ENCODE data around the gene PDX1. TPM values are rescaled to one million over a fixed set of nuclear protein-coding genes. Genes with fewer than 3 reads are reported as not detected.

Gene PDX1
- polyA plus RNA-seq, 3 donors: not detected

DNA sequence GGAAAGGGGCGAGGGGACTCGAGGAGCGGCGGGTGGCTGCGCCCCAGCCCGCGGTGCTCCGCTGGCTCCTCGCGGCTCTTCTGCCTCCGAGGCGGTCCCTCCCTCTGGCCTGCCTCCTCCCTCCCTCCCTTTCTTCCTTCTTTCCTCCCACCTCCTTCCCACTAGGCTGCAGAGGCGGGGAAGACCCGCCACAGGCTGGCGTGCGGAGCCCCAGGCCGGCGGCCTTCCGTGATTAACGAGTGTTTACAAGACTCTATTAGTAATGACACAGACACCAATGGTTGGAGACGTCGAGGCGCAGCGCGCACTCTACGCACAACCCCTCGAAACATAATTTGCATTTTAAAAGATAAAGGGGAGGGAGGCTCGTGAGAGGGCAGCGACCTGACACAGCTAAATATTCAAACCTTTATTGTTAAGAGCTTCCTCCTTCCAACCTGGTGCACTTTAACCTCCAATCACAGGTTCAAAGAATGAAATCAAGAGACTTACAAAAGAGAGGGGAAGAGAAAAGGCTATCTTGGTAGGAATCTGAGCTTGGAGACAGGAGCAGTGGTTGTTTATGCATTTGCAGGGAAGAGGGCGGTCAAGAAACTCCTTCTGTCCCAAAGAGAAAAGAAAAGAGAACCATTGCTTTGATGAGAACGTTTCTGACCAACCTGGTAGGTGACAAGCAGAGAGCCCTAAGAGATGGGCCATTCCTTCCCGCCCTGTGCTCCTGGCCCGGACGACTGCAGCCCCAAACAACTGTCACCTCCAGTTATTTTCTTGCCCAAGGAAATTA, 49.5 kb downstream of the PDX1 start, which contains the start of gene CDX2:
Gene CDX2, minus strand, starts transcription at position 234 of the 784 bp plus-strand sequence. CDS start 309 bp downstream, outside the sequence.
- DNase-seq (ENCODE audit: low read depth in 3 of 3, low spot score in 2 of 3): no peak

DNA sequence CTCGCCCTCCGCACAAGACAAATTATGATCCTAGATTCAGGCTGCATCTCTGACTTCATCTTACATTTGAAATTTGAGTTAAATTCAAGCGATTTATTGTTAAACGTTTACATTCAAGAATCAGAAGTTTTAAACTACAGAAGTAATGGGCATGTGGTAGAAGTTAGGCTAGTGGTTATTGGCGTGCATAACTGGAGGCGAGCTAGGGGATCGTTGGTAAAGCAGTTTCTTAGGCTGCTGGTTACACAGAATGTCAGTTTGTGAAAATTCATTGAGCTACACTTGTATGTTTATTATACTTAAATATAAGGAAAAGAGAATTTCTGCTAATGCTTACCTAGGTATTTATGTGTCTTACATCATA, 50.0 kb downstream of the PDX1 start:
- no peak for DNase-seq (ENCODE audit: low read depth in 3 of 3, low spot score in 2 of 3)

DNA sequence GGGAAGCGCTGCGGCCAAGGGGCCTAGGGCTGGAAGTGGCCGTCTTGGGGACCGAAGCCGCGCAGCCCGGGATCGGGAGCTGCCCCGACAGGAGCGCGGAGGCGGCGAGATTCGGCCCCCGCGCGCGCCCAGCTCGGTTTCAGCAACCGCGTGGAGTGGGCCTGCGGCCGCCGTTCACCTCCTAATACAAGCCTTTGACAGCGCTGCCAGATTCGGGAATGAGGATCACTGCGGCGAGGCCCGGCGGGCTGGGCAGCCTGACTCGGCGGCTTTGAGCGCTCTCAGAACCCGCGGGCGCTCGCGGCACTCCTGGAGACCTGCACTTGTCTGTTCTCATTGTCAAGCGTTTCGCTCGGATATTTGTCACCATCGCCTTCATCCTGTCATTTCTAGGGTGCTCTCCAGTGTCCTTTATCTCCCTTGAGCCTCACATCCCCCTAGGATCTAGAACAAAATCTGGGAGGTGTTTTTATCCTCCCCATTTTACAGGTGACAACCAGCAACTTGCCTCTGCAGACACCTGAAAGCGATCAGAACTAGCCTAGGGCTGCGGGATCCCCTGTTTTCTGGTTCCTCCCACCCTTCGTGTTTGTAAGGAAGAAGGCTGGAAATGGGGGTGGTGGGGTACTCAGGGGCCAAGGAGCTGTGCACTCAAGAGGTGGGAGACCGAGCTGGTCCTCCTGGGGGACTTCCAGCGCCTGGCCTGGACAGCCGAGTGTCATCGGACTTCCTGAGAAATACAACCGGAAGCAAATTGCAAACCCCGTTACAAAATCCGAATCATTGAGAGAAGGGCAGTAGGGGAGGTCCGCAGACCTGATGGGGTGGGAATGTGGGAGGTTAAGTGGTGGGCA, 50.8 kb downstream of the PDX1 start:
- no peak for DNase-seq (ENCODE audit: low read depth in 3 of 3, low spot score in 2 of 3)

DNA sequence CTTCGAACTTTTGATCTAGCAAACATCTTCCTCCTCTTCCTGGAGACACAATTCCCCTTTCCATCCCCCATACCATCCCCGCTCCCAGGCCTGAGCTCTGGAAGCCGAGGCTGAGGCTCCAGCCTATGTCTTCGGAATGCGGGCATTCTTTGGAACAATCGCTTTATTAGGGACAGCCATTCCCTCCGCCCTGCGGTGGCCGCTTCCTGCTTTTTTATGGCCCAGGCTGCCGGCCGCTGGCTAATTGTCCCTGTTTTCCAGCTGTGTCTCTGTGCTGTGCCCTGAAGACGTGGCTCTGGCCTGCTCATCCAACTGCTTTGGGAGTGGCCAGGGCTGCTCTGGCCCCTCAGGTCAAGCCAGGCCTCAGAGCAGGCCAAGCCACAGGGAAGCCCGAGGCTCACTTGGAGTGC, 51.4 kb downstream of the PDX1 start:
- no peak for DNase-seq (ENCODE audit: low read depth in 3 of 3, low spot score in 2 of 3)

DNA sequence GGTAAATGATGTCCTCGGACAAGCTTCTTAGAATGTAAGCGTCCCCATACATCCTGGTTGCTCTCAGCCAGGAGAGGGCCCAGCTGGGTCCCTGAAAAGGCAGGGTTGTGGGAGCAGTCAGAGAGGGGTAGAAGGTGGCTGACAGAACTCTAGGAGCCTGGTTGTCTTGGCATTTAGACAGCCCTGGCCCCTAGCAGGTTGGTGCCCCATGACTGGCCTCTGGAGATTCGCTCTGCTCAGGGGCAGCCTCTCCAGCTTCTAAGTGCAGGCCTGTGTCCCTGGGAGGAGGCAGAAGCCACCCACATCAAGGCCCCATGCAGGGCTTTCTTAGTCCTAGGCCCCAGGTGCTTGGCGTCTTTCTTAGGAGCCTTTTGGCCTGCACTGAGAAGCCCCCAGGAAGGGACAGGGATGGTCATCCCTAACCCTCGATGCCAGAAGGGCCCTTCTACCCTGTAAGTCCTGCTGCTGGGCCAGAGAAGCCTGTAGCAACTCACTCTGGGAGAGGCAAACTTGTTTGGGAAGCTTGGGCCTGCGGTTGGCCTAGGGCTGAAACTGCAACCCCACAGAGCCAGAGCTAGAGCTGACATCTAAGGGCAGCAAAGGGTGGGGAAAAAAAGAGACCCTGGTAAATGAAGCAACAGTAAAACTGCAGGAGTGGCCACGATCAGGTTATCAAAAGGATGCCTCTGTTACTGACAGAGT, 52.1 kb downstream of the PDX1 start:
- no peak for DNase-seq (ENCODE audit: low read depth in 3 of 3, low spot score in 2 of 3)

DNA sequence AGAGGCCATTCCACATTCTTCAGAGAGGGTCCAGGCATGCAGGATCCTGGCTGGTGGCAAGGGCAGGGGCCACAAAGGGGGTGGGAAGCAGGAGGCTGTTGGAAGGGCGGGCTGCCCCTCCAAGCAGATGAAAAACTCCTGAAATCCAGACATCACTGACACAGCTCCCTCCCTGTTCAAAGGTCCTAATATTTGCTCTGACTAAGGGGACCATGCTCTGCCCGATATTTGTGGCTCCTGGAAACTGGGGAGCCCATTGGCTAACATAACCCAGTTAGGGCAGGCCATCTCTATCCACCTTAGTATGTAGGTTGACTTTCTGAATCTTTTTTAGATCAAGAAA, 52.6 kb downstream of the PDX1 start:
- no peak for DNase-seq (ENCODE audit: low read depth in 3 of 3, low spot score in 2 of 3)

DNA sequence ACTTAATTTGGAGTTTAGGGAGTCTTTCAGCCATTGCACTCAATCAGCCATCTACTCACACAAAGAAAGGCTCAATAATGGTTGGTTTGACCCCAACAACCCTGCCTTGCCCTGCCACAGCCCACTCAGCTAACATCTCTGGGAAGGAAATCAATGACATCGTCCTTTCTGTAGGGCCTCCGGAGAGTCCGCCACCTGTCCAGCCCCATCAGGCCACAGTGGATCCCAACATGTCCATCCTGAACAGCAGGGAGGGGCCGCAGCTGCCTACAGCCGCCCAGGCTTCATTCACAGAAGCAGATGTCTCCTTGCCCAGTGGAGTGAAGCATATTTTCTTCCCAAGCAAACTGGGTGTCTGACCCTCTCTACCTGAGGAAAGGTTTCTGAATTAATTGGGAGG, 53.5 kb downstream of the PDX1 start:
- DNase-seq (ENCODE audit: low read depth in 3 of 3, low spot score in 2 of 3): no peak

DNA sequence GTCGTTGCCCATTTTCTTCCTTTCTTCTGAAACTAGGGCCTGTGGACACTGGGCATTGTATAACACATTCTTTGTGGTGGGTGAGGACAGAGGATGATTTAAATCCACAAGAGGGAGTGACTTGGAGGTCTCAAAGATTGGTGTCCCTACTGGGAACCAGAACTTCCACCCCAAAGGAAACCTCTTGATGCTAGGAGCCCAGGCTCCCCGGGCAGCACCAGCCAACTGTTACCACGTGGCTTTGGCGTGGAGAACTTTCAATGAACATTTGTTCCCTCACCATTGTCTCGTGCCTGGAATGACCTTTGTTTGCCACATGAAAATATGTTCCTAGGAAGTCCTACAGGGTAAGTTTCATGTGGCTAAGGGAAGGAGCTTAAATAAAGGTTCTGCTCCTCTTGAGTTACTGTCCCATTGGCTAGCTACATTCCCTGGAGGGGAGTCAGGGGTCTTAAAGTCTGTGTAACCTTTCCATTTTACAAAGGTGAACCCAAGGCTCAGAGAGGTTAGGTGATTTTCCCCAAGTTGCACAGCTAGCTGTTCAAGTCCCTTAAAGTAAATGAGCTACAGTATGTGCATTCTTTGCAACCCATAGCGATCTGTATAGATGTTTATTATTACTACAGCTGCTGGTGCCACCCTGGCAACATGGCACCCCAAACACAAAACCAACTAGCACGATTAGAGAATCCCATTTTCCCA, 54.3 kb downstream of the PDX1 start:
- DNase-seq (ENCODE audit: low read depth in 3 of 3, low spot score in 2 of 3): no peak

Other genes starting within 250 kb of the PDX1 start
- gene GSX1, start 127.5 kb upstream of the PDX1 start, polyA plus RNA-seq (ENCODE audit: insufficient read length in 3 of 3): not detected
- not detected for gene CDX2, start 49.3 kb downstream of the PDX1 start, polyA plus RNA-seq (ENCODE audit: insufficient read length in 3 of 3)
- gene URAD, start 68.7 kb downstream of the PDX1 start, polyA plus RNA-seq (ENCODE audit: insufficient read length in 3 of 3): not detected
- under 1 TPM; 0.25 to 0.39 (median 0.28) TPM for gene FLT3, start 180.6 kb downstream of the PDX1 start, polyA plus RNA-seq (ENCODE audit: insufficient read length in 3 of 3)
- gene PAN3, start 218.5 kb downstream of the PDX1 start, polyA plus RNA-seq (ENCODE audit: insufficient read length in 3 of 3): 10 to 100 TPM; 47.9 to 54.1 (median 49.9) TPM